ENCODE measurements around the gene VAPB. TPM values are rescaled to one million over a fixed set of nuclear protein-coding genes. Genes with fewer than 3 reads are reported as not detected.

VAPB gene
- total and polyA plus RNA-seq, 10 of the 15 experiments (the other 5 are each of a cell fraction or from before 2014, with no cell fraction given) = 3.2 to 28.6 (median 20.5) TPM

DNA sequence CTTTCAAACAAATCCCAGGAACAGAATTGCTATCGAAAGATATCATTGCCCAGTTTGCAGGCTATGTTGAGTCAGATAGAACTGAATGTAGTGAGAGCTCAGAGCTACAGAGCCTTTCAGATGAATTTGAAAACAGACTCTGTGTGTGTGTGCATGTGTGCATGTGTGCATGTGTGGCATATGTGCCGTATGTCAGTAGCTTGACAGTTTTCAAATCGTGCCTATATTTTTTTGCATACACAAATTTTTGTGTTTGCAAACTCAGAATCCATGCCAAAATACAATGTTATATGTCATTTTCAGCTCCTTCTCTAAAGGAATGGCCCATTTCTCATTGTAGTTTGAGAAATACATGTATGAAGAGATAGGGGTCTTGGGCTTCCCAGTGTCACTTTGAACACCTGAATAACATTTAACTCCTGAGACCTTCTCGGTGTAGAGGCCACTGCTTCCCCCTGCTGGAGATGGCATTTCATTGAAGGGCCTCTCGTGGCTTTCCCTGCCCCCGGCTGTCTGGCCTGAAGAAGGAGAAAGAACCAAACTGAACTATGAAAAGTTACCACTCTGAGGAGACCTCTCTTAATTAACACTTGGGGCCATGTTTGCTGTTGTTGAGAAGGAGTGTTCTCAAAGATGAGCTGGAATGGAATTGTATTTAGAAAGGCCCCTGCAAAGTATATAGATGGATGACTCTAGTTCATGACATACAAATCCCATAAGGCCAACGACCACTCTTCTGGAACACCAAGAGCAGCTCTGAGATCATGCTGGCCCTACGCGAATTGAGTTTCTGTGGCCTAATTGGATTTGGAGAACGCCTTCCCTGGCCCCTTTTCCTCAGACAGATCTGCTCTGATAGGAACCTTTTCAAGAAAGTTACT, 58.7 kb downstream of the VAPB start (continued):
- TF ChIP-seq, protein P1, sequence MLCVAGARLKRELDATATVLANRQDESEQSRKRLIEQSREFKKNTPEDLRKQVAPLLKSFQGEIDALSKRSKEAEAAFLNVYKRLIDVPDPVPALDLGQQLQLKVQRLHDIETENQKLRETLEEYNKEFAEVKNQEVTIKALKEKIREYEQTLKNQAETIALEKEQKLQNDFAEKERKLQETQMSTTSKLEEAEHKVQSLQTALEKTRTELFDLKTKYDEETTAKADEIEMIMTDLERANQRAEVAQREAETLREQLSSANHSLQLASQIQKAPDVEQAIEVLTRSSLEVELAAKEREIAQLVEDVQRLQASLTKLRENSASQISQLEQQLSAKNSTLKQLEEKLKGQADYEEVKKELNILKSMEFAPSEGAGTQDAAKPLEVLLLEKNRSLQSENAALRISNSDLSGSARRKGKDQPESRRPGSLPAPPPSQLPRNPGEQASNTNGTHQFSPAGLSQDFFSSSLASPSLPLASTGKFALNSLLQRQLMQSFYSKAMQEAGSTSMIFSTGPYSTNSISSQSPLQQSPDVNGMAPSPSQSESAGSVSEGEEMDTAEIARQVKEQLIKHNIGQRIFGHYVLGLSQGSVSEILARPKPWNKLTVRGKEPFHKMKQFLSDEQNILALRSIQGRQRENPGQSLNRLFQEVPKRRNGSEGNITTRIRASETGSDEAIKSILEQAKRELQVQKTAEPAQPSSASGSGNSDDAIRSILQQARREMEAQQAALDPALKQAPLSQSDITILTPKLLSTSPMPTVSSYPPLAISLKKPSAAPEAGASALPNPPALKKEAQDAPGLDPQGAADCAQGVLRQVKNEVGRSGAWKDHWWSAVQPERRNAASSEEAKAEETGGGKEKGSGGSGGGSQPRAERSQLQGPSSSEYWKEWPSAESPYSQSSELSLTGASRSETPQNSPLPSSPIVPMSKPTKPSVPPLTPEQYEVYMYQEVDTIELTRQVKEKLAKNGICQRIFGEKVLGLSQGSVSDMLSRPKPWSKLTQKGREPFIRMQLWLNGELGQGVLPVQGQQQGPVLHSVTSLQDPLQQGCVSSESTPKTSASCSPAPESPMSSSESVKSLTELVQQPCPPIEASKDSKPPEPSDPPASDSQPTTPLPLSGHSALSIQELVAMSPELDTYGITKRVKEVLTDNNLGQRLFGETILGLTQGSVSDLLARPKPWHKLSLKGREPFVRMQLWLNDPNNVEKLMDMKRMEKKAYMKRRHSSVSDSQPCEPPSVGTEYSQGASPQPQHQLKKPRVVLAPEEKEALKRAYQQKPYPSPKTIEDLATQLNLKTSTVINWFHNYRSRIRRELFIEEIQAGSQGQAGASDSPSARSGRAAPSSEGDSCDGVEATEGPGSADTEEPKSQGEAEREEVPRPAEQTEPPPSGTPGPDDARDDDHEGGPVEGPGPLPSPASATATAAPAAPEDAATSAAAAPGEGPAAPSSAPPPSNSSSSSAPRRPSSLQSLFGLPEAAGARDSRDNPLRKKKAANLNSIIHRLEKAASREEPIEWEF (IDR thresholded peaks at IDR 0.05; ENCODE audit: insufficient replicate concordance, low read depth, low read length) = no peak
- TF ChIP-seq BCL11A (IDR thresholded peaks at IDR 0.05; ENCODE audit: low read depth, low read length) (no peak), BHLHE40 (IDR thresholded peaks at IDR 0.05; ENCODE audit: borderline replicate concordance in 1 of 2, low read depth in 2 of 2, low read length in 1 of 2) (no peak), ZNF207 (IDR thresholded peaks at IDR 0.05; ENCODE audit: borderline replicate concordance) (no peak), SMC3 (IDR thresholded peaks at IDR 0.05; ENCODE audit: borderline replicate concordance, low read length) (peak; percentile 82), EZH2 (IDR thresholded peaks at IDR 0.05; ENCODE audit: borderline replicate concordance, control insufficient read depth, low read depth, low read length) (no peak), GABPA (IDR thresholded peaks at IDR 0.05; ENCODE audit: low read depth) (no peak), PML (IDR thresholded peaks at IDR 0.05; ENCODE audit: low read length) (no peak)
- TF ChIP-seq, protein P2, sequence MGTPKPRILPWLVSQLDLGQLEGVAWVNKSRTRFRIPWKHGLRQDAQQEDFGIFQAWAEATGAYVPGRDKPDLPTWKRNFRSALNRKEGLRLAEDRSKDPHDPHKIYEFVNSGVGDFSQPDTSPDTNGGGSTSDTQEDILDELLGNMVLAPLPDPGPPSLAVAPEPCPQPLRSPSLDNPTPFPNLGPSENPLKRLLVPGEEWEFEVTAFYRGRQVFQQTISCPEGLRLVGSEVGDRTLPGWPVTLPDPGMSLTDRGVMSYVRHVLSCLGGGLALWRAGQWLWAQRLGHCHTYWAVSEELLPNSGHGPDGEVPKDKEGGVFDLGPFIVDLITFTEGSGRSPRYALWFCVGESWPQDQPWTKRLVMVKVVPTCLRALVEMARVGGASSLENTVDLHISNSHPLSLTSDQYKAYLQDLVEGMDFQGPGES (IDR thresholded peaks at IDR 0.05) = no peak
- TF ChIP-seq, protein P3, sequence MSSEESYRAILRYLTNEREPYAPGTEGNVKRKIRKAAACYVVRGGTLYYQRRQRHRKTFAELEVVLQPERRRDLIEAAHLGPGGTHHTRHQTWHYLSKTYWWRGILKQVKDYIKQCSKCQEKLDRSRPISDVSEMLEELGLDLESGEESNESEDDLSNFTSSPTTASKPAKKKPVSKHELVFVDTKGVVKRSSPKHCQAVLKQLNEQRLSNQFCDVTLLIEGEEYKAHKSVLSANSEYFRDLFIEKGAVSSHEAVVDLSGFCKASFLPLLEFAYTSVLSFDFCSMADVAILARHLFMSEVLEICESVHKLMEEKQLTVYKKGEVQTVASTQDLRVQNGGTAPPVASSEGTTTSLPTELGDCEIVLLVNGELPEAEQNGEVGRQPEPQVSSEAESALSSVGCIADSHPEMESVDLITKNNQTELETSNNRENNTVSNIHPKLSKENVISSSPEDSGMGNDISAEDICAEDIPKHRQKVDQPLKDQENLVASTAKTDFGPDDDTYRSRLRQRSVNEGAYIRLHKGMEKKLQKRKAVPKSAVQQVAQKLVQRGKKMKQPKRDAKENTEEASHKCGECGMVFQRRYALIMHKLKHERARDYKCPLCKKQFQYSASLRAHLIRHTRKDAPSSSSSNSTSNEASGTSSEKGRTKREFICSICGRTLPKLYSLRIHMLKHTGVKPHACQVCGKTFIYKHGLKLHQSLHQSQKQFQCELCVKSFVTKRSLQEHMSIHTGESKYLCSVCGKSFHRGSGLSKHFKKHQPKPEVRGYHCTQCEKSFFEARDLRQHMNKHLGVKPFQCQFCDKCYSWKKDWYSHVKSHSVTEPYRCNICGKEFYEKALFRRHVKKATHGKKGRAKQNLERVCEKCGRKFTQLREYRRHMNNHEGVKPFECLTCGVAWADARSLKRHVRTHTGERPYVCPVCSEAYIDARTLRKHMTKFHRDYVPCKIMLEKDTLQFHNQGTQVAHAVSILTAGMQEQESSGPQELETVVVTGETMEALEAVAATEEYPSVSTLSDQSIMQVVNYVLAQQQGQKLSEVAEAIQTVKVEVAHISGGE (CRISPR knock-in tag; IDR thresholded peaks at IDR 0.05) = no peak
